ENCODE results near the gene CPSF7.
"Not testable (repeated sequence)": the region's sequence is repeated elsewhere in the genome, so short reads cannot be mapped to it uniquely, and the experiment has no call there.

Gene CPSF7, protein sequence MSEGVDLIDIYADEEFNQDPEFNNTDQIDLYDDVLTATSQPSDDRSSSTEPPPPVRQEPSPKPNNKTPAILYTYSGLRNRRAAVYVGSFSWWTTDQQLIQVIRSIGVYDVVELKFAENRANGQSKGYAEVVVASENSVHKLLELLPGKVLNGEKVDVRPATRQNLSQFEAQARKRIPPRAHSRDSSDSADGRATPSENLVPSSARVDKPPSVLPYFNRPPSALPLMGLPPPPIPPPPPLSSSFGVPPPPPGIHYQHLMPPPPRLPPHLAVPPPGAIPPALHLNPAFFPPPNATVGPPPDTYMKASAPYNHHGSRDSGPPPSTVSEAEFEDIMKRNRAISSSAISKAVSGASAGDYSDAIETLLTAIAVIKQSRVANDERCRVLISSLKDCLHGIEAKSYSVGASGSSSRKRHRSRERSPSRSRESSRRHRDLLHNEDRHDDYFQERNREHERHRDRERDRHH

DNA sequence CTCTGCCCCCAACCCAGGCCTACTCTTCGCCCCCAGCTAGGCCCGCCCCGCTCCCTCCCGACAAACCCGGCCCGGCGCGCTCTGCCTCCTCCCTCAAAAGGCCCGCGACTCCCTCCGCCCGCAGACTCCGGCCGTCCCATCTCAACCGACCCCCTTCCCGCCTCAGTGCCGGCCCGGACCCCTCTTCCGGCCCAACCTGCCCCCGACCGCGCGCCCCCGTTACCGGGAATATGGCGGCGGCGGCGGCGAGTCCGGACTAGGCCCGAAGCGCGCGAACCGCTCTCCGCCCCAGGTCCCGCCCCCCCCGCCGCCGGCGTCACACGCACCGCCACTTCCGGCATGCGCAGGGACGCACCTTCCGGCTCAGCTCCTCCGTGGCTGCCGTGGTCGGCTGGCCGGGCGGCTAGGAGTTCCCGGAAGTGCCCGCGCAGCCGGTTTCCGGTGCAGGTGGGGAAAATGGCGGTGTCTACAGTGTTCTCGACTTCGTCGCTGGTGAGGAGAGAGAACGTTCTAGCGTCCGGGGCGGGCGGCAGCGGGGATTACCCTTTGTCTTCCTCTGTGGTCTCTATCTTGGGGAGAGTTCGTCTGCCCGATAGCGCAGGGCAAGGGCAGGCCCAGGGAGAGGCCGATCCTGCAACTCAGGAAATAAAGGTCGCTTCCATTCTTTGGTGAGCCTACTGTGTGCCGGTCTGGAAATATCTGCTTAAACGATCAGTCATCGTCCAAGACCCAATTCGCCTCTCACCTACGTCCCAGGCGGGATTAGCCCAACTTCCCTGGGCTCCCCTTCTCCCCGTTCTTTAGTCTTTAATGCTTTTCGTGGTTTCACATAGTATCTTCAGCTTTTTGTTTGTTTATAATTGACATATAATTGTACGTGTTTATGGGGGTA is at the start of gene CPSF7, which contains the start of gene SDHAF2:
Gene CPSF7, minus strand, starts transcription at position 285 of the 892 bp plus-strand sequence. CDS start 740 bp downstream, outside the sequence.
Gene SDHAF2, plus strand, starts transcription at position 434 of the 892 bp plus-strand sequence. Its CDS starts 23 bp downstream, at position 457.
- Mint-ChIP-seq H3K9me3 (no peaks in the 10 kb centered on the region), H3K27me3 (ENCODE audit: low read depth) (no peaks in the 10 kb centered on the region), H3K4me1 (ENCODE audit: low read depth) (peaks cover 38% of the 10 kb centered on the region), H3K36me3 (ENCODE audit: low read depth) (peaks cover 56% of the 10 kb centered on the region), H3K4me3 (peak within 1 kb of the TSS; percentile 97), H3K27ac (peak within 1 kb of the TSS; percentile 98)
- peak; percentile 98 for DNase-seq (ENCODE audit: low spot score)

DNA sequence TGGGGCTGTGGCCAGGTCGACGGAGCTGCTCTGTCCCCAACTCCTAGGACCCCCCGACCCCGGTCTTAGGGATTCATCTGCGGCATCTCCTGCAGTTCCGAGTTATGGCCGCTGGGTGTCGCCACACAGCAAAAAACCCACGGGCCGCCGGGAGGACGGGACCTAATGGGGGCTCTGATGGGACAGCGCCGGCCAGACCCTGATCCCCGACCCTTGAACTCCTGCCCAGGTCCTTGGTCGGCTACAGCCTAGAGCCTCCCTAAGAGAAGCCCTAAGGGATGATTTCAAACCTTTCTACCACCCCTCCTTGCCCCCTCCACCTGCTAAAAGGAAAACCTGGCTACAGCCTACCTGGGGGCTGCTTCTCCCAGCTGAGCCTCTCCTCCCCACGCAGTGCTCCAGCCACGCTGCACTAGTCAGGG is 48.0 kb upstream of the CPSF7 start:
- Mint-ChIP-seq H3K27ac (no peak overlapping the region), H3K4me1 (ENCODE audit: low read depth) (no peaks in the 10 kb centered on the region), H3K27me3 (ENCODE audit: low read depth) (no peaks in the 10 kb centered on the region), H3K36me3 (ENCODE audit: low read depth) (peaks cover 4% of the 10 kb centered on the region), H3K4me3 (no peak overlapping the region), H3K9me3 (no peaks in the 10 kb centered on the region)
- peak; percentile 27 for DNase-seq (ENCODE audit: low spot score)

DNA sequence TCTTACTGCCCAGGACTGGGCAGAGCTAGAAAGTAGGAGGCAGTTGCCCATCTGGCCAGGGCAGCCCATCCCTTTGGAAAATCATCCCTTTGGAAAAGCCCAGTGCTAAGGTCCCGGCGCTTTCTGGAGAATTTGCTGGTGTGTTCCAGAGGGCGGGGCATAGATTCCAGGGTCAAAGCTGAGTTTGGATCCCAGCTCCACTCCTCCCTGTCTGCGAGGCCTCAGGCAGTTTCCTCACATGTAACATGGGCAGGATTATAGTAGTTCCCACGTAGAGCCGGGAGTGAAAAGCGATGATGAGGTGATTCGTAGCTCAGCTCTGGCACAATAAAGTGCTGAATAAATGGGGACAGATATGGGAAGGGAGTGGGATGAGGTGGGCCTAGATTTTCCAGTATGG is 47.4 kb upstream of the CPSF7 start:
- H3K27me3 Mint-ChIP-seq (ENCODE audit: low read depth), result no peaks in the 10 kb centered on the region
- H3K9me3 Mint-ChIP-seq, result no peaks in the 10 kb centered on the region
- H3K4me1 Mint-ChIP-seq (ENCODE audit: low read depth), result no peaks in the 10 kb centered on the region
- H3K36me3 Mint-ChIP-seq (ENCODE audit: low read depth), result peaks cover 4% of the 10 kb centered on the region
- no peak for DNase-seq (ENCODE audit: low spot score)
- no peak overlapping the region for H3K27ac Mint-ChIP-seq
- no peak overlapping the region for H3K4me3 Mint-ChIP-seq

DNA sequence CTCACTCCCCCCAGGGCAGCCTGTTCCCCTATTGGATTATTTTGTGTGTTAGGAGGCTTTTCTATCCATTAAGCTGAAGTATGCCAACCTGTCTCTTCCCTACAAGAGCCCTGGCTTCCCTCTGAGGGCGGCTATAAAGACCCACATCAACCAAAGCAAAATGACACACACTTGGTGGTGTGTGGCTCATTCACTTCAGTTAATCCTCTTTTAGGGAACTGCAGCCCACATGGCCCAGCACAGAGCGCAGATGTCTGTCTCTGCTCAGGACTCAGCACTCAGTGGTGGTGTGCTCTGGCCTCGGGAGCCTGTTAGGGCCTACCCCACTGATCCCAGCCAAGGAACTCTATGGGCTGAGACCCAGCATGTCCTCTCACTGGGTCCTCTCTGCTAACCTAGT is 46.6 kb upstream of the CPSF7 start:
- Mint-ChIP-seq H3K27me3 (ENCODE audit: low read depth) (no peaks in the 10 kb centered on the region), H3K9me3 (no peaks in the 10 kb centered on the region), H3K4me1 (ENCODE audit: low read depth) (no peaks in the 10 kb centered on the region), H3K27ac (no peak overlapping the region), H3K4me3 (no peak overlapping the region), H3K36me3 (ENCODE audit: low read depth) (peaks cover 4% of the 10 kb centered on the region)
- no peak for DNase-seq (ENCODE audit: low spot score)

DNA sequence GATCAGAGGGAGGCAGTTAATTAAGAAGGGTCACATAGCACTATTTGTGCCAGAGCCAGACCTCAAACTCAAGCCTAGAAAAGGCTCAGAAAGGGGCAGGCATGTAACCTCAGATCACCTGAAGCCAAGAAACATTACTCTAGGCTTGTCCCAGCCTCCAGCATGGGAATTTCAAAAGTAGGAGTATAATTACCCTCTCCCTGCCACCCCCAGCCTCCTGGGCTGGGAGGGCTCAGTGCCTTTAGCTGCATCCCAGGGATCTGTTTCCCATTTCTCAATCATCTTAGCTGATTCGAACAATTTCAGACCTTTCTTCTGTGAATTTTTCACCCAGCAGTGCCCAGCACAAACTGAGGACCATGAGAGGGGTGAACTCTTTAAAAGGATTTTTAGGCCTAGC is 45.7 kb upstream of the CPSF7 start:
- no peak for DNase-seq (ENCODE audit: low spot score)
- Mint-ChIP-seq H3K36me3 (ENCODE audit: low read depth) (peaks cover 4% of the 10 kb centered on the region), H3K9me3 (no peaks in the 10 kb centered on the region), H3K4me3 (no peak overlapping the region), H3K4me1 (ENCODE audit: low read depth) (peaks cover 5% of the 10 kb centered on the region), H3K27me3 (ENCODE audit: low read depth) (no peaks in the 10 kb centered on the region), H3K27ac (no peak overlapping the region)

DNA sequence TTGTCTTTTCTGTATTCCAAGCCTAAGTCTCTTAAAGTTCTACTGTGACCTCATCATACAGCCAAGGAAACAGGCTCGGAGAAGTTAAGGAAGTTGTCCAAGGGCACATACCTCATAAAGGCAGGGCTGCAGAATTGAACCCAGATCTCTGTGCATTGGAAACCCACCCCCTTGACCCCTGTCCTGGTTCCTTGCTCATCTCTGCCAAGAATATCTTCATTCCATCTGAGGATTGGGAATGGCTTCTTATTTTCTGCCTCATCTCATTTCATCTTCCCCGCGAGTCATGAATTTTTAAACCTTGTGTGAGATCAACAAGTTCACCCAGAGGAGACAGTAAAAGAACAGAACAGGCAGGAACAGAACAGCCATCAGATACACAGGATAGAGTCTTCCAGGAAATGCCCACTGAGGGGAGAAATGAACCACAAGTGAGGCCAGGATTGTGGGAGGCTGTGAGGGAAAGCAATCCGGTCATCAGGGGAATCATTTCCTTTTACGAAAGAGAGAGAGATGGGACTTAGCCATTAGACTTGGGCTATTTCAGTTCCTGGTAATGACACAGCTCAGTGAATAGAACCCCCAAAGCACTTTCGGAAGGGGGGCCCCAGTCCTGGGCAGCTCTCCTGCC is 44.4 kb upstream of the CPSF7 start:
- peaks cover 4% of the 10 kb centered on the region for H3K36me3 Mint-ChIP-seq (ENCODE audit: low read depth)
- peaks cover 5% of the 10 kb centered on the region for H3K4me1 Mint-ChIP-seq (ENCODE audit: low read depth)
- H3K27ac Mint-ChIP-seq, result no peak overlapping the region
- no peaks in the 10 kb centered on the region for H3K27me3 Mint-ChIP-seq (ENCODE audit: low read depth)
- DNase-seq (ENCODE audit: low spot score), result no peak
- H3K4me3 Mint-ChIP-seq, result no peak overlapping the region
- no peaks in the 10 kb centered on the region for H3K9me3 Mint-ChIP-seq

DNA sequence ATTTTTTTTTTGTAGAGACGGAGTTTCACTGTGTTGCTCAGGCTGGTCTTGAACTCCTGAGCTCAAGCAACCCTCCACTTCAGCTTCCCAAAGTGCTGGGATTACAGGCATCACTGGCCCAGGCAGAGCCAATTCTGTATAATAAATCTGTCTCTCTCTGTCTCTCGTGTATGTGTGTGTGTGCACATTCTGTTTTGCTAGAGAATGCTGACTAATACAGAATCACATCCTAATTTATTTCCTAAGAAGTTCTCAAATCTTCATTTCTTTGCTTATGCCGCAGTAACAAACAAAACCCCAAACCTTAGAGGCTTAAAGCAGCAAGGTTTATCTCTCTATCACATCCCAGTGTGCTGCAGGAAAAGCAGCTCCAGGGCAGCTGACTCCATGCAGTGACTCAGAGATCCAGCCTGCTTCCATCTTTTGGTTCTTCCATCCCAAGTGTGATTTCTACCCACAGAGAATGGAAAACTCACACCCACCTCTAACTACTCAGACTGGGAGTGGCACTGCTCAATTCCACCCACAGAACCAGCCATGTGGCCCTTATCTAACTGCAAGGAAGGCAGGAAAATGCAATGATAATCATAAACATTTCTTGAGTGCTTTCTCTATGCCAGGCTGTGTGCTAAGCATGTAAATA is 43.7 kb upstream of the CPSF7 start:
- no peaks in the 10 kb centered on the region for H3K27me3 Mint-ChIP-seq (ENCODE audit: low read depth)
- DNase-seq (ENCODE audit: low spot score), result no peak
- no peak overlapping the region for H3K4me3 Mint-ChIP-seq
- no peak overlapping the region for H3K27ac Mint-ChIP-seq
- no peaks in the 10 kb centered on the region for H3K9me3 Mint-ChIP-seq
- H3K36me3 Mint-ChIP-seq (ENCODE audit: low read depth), result peaks cover 4% of the 10 kb centered on the region
- H3K4me1 Mint-ChIP-seq (ENCODE audit: low read depth), result peaks cover 5% of the 10 kb centered on the region

DNA sequence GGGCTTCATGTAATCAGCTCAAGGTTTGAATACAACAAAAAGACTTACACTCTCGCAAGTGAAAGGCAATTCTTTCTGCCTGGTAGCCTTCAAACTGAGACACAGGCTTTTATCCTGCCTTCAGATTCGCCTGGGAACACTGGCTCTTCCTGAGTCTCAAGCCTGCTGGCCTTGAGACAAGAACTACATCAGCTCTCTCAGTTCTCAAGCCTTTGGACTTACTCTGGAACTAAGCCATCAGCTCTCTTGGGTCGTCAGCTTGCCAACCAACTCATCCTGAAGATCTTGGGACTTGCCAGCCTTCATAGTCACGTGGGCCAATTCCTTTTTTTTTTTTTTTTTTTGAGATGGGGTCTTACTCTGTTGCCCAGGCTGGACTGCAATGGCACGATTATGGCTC is 43.1 kb upstream of the CPSF7 start:
- Mint-ChIP-seq H3K27ac (no peak overlapping the region), H3K36me3 (ENCODE audit: low read depth) (peaks cover 5% of the 10 kb centered on the region), H3K9me3 (no peaks in the 10 kb centered on the region), H3K4me3 (no peak overlapping the region), H3K27me3 (ENCODE audit: low read depth) (no peaks in the 10 kb centered on the region), H3K4me1 (ENCODE audit: low read depth) (peaks cover 5% of the 10 kb centered on the region)
- no peak for DNase-seq (ENCODE audit: low spot score)

DNA sequence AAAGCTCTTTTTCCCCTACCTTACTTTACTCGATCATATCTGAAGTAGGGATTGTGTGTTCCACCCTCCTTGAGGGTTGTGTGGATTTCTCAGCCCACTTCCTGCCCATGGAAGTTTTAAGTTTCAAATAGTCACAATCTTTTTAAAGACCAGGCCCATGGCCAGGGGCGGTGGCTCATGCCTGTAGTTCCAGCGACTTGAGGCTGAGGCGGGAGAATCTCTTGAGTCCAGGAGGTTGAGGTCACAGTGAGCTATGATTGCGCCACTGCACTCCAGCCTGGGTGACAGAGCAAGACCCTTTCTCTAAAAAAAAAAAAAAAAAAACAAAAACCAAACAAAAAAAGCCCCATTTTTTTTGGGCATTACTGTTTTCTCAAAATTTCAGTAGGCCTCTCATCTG is 42.5 kb upstream of the CPSF7 start:
- Mint-ChIP-seq H3K9me3 (no peaks in the 10 kb centered on the region), H3K4me3 (no peak overlapping the region), H3K4me1 (ENCODE audit: low read depth) (peaks cover 5% of the 10 kb centered on the region), H3K27ac (no peak overlapping the region), H3K36me3 (ENCODE audit: low read depth) (peaks cover 10% of the 10 kb centered on the region), H3K27me3 (ENCODE audit: low read depth) (no peaks in the 10 kb centered on the region)
- no peak for DNase-seq (ENCODE audit: low spot score)

DNA sequence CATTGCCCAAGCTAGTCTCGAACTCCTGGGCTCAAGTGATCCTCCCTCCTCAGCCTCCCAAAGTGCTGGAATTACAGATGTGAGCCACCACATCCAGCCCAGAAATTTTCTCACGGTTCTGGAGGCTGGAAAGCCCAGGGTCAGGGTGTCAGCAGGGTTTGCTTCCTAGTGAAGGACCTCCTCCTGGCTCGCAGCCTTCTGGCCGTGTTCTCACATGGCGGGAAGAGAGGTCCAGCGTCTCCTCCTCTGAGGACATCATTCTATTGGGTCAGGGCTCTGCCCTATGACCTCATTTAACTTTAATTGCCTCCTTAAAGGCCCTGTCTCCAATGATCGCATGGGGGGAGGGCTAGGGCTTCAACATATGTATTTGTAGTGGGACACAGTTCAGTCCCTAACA is 38.2 kb upstream of the CPSF7 start:
- no peak overlapping the region for H3K27ac Mint-ChIP-seq
- H3K27me3 Mint-ChIP-seq (ENCODE audit: low read depth), result no peaks in the 10 kb centered on the region
- peaks cover 6% of the 10 kb centered on the region for H3K36me3 Mint-ChIP-seq (ENCODE audit: low read depth)
- peaks cover 5% of the 10 kb centered on the region for H3K4me1 Mint-ChIP-seq (ENCODE audit: low read depth)
- H3K4me3 Mint-ChIP-seq, result no peak overlapping the region
- no peak for DNase-seq (ENCODE audit: low spot score)
- no peaks in the 10 kb centered on the region for H3K9me3 Mint-ChIP-seq

DNA sequence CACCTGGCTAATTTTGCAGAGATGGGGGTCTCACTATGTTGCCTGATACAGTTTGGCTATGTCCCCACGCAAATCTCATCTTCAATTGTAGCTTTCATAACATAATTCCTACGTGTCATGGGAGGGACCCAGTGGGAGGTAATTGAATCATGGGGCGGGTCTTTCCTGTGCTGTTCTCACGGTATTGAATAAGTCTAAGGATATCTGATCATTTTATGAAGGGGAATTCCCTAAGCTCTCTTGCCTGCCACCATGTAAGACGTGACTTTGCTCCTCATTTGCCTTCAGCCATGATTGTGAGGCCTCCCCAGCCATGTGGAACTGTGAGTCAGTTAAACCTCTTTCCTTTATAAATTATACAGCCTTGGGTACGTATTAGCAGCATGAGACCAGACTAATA is 37.8 kb upstream of the CPSF7 start:
- H3K36me3 Mint-ChIP-seq (ENCODE audit: low read depth); H3K27ac Mint-ChIP-seq; H3K4me1 Mint-ChIP-seq (ENCODE audit: low read depth); H3K4me3 Mint-ChIP-seq; H3K27me3 Mint-ChIP-seq (ENCODE audit: low read depth); H3K9me3 Mint-ChIP-seq; DNase-seq (ENCODE audit: low spot score): not testable (repeated sequence)

DNA sequence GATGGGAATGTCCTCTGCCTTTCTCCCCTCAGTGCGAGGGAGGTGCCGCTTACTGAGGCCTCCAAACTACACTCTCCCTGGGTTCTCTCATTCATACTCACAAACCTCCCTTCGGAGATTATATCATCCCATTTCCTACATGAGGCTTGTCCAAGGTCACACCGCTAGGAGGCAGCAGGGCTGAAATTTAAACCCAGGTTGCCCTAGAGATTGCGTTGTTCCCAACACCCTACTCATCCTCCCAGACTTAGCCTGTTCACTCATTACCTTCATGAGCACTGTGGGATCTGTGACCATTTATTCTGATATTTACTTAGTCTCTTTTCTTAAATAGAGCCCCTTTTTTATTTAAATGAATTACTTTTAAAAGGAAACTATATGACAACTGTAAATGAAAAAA is 31.2 kb upstream of the CPSF7 start:
- Mint-ChIP-seq H3K27me3 (ENCODE audit: low read depth) (no peaks in the 10 kb centered on the region), H3K9me3 (no peaks in the 10 kb centered on the region), H3K36me3 (ENCODE audit: low read depth) (peaks cover 3% of the 10 kb centered on the region), H3K4me3 (no peak overlapping the region), H3K27ac (no peak overlapping the region), H3K4me1 (ENCODE audit: low read depth) (no peaks in the 10 kb centered on the region)
- no peak for DNase-seq (ENCODE audit: low spot score)

DNA sequence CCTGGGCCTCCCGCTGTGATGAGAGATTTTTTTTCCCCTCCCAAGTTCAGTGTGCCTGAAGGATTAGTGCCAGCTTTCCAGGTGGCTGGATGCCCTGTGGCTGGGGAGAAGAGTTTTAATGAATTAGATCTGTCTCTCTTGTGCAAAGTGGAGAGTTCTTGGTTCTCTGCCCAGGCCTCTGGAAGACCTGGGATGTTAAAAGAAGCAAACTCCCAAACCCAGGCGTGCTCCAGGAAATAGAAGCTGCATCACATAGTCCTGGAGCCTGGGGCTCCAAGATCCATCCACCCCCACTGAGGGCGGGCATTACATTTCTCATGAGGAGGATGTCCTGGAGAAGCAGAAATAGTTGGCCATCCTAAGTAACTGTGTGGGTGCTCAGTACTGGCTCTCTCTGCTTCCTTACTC is 30.7 kb upstream of the CPSF7 start:
- no peak for DNase-seq (ENCODE audit: low spot score)
- Mint-ChIP-seq H3K4me1 (ENCODE audit: low read depth) (no peaks in the 10 kb centered on the region), H3K4me3 (no peak overlapping the region), H3K27ac (no peak overlapping the region), H3K9me3 (no peaks in the 10 kb centered on the region), H3K36me3 (ENCODE audit: low read depth) (peaks cover 6% of the 10 kb centered on the region), H3K27me3 (ENCODE audit: low read depth) (no peaks in the 10 kb centered on the region)
